Activated CD4-positive, CD25-positive, alpha-beta regulatory T cell treated with anti-CD3 and anti-CD28 coated beads, Interleukin-2, amount 50 U/mL, for 72 hours (primary cell): ENCODE data around the gene MARCHF9.
"Not testable (repeated sequence)": the region's sequence is repeated elsewhere in the genome, so short reads cannot be mapped to it uniquely, and the experiment has no call there.

ENCODE experiments used
- DNase-seq: peaks from one replicate; pipeline ENCODE4 v3.0.0; 2021

Gene MARCHF9, protein sequence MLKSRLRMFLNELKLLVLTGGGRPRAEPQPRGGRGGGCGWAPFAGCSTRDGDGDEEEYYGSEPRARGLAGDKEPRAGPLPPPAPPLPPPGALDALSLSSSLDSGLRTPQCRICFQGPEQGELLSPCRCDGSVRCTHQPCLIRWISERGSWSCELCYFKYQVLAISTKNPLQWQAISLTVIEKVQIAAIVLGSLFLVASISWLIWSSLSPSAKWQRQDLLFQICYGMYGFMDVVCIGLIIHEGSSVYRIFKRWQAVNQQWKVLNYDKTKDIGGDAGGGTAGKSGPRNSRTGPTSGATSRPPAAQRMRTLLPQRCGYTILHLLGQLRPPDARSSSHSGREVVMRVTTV

DNA sequence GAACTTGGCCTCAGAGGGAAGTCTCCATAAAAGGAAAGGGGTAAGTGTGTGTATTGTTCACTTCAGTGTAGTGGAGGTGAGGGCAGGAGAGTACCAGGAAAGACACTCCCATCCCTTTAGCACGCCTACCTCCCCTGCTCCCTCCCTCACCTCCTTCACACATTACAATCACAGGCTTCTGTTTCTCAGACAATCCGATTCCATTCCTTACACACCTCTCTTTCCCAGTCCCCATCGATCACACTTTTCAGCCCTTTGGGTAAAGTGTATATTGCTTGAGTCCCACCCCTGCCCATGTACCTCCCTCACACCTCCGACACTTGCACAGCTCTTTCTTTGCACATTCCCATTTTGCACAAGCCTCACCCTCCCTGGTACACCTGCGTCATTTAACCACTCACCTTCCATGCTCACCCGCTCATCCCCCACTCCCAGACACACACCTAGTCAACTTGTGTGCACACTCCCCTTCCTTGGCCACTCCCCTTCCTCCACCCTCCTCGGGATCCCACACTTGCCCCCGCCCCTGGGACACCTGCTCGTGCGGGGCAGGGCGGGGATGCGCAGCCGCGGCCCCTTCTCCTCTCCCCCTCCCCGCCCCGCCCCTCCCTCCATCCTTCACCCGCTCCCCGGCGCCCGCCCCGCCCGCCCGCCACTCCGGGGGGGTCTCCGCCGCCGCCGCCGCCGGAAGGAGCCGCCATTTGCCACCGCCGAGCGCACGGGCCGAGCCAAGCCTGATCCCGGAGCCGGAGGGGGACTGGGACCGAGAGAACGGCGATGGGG lies at the start of gene MARCHF9:
TSS of gene MARCHF9 (plus strand) at position 693 of the 783 bp plus-strand sequence. CDS start 426 bp downstream, outside the sequence.
- peak; percentile 77 for DNase-seq

DNA sequence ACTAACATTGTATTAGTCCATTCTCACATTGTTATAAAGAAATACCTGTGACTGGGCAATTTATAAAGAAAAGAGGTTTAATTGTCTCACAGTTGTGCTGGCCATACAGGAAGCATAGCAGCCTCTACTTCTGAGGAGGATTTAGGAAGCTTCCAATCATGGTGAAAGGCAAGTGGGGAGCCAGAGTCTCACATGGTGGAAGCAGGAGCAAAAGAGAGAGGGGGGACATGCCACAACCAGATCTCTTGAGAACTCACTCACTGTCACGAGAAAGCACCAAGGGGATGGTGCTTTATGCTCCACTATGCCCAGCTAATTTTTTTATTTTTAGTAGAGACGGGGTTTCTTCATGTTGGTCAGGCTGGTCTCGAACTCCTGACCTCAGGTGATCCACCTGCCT lies 47.7 kb upstream of the MARCHF9 start:
- no peak for DNase-seq

DNA sequence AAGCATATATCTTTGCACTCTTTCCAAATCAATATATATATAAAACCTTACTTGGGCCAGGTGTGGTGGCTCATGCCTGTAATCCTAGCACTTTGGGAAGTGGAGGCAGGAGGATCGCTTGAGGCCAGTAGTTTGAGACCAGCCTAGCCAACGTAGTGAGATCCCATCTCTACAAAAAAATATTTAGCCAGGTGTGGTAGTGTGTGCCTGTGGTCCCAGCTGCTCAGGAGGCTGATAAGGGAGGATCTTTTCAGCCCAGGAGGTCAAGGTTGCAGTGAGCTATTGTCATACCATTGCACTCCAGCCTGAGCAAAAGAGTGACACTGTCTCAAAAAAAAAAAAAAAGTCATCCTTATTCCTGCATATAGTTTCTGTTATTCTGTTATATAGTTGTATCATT lies 46.6 kb upstream of the MARCHF9 start:
- DNase-seq = no peak

DNA sequence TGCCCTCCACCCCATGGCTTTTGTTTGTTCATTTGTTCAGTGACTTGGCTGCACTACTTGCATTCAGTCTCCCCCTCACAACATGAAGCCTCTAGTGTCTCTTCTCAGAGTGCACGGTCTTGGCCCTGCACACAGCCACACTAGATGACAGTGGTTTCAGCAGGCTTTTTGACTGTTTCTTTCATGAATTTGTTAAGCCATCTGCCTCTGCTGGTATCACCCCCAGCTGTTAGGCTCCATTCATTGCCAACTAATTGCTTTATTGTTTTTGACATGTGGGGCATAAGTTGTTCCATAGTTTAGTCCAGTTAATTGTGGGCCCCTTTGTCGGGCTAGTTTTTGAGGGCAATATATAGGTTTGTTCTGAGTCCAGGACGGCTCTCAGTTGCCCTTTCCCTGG lies 42.2 kb upstream of the MARCHF9 start:
- DNase-seq = no peak

DNA sequence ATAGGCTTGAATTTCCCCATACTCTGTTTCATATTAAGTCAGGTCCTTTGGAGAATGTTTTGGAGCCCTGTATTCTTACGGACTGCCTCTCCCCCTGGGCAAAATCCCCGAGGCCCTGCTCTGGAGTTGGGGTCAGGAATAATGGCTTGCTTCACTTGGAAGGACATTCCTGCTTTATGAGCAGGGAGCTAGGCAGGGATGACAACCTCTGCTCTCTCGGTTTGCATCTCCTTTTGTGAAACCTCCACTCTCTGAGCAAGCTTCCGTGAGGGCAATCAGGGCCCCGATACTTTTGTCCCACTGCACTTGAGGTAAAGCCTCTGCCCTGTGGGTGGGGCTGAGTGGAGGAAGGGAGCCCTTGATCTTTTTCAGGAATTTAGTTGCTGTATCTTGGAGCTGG lies 41.7 kb upstream of the MARCHF9 start:
- DNase-seq = no peak

DNA sequence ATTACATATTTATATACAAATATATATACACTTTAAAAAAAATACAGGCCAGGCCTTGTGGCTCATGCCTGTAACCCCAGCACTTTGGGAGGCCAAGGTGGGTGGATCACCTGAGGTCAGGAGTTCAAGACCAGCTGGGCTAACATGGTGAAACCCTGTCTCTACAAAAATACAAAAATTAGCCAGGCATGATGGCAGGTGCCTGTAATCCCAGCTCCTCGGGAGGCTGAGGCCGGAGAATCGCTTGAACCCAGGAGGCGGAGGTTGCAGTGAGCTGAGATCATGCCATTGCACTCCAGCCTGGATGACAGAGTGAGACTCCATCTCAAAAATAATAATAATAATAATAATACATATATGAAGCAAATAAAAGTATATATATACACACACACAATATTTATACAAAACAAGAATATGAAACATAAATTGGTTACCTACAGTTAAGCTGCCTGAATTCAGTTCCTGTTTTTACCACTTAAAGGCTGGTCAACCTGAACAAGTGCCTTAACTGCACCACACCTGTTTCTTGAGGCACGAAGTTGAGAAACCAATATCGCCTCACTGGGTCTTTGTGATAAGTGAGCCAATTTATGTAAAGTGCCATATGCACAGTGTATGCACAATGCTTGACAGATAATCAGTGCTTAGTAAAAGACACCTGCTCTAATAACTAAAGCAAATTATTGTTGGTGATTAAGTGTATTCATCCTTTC lies 39.7 kb upstream of the MARCHF9 start:
- DNase-seq = not testable (repeated sequence)

DNA sequence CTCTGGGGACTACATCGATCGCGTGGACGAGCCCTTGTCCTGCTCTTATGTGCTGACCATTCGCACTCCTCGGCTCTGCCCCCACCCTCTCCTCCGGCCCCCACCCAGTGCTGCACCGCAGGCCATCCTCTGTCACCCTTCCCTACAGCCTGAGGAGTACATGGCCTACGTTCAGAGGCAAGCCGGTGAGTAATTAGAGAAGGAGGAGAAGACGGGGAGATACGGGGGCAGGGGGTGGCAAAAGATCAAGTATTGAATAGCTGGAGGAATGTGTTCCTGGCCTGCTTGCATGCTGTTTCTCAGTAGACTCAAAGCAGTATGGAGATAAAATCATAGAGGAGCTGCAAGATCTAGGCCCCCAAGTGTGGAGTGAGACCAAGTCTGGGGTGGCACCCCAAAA lies 39.1 kb upstream of the MARCHF9 start:
- DNase-seq = no peak

DNA sequence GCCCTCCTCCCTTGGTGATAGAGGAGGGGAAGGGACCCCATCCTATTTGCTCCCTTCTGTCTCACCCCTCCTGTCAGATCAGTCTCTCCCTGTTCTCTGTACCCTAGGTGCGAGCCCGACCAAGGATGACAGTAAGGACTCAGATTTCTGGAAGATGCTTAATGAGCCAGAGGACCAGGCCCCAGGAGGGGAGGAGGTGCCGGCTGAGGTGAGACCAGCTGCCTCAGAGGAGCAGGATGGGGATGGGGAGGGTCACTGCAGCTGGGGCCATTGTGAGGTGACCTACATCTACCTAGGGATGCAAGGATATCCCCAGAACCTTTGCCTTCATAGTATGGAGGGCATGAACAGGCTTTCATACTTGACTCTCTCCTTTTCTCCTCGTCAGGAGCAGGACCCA lies 38.6 kb upstream of the MARCHF9 start:
- DNase-seq = no peak

DNA sequence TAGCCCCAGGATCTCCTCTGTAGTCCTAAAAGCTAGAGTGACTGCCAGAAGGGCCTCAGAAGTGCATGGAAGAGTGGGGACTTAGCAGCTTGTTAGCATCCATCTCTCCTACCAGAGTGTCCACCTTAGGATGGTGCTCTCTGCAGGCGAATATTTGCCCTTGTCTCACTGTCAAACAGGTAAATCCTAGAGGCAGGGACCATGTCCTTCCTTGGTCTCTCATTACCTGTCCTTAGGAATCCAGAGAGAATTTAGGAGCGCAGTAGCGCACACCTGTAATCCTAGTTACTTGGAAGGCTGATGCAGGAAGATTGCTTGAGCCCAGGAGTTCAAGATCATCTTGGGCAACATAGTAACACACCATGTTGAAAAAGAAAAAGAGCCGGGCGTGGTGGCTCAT lies 37.8 kb upstream of the MARCHF9 start:
- DNase-seq = no peak

DNA sequence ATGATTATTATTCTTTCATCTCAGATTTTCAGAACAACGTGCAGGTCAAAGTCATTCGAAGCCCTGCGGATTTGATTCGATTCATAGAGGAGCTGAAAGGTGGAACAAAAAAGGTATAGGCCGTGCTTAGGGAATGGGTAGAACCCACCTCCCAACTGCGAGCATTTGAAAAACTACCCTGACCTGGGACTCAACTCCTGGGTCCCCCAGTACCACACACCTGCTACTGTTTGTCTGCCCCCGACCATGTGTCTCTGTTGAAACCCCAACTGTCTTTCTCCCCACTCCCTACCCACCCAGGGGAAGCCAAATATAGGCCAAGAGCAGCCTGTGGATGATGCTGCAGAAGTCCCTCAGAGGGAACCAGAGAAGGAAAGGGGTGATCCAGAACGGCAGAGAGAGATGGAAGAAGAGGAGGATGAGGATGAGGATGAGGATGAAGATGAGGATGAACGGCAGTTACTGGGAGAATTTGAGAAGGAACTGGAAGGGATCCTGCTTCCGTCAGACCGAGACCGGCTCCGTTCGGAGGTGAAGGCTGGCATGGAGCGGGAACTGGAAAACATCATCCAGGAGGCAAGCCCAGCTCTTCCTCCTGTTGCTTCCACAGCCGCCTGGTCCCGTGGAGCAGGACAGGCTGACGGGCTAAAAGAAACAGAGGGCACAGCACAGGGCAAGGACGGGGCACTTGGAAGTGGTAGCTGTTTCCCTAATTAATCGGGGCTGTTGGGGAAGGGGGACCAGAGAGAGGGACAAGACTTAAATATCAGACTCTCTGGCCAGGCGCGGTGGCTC lies 36.9 kb upstream of the MARCHF9 start:
- no peak for DNase-seq

DNA sequence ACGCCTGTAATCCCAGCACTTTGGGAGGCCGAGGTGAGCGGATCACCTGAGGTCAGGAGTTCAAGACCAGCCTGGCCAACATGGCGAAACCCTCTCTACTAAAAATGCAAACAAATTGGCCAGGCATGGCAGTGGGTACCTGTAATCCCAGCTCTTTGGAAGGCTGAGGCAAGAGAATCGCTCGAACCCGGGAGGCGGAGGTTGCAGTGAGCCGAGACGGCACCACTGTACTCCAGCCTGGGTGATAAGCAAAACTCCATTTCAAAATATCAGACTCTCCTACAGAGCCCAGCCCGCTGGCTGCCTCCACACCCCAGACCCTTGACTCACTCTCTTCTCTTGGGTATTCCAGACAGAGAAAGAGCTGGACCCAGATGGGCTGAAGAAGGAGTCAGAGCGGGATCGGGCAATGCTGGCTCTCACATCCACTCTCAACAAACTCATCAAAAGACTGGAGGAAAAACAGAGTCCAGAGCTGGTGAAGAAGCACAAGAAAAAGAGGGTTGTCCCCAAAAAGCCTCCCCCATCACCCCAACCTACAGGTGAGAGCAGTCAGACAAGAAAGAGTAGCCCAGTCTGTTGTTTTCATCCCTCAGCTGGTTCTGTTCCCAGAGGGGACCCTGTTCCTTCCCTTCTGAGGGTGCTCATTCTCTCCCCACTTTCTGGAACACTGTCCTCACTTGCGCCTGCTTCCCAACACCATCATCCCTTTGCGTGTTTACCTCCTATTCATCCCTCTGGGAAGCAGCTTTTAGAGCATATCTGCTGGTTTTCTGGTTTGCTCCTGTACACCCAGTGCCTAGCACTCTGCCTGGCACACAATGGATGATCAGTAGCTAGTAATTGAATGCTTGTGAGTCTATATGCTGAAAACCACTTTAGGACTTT lies 36.0 kb upstream of the MARCHF9 start:
- no peak for DNase-seq

DNA sequence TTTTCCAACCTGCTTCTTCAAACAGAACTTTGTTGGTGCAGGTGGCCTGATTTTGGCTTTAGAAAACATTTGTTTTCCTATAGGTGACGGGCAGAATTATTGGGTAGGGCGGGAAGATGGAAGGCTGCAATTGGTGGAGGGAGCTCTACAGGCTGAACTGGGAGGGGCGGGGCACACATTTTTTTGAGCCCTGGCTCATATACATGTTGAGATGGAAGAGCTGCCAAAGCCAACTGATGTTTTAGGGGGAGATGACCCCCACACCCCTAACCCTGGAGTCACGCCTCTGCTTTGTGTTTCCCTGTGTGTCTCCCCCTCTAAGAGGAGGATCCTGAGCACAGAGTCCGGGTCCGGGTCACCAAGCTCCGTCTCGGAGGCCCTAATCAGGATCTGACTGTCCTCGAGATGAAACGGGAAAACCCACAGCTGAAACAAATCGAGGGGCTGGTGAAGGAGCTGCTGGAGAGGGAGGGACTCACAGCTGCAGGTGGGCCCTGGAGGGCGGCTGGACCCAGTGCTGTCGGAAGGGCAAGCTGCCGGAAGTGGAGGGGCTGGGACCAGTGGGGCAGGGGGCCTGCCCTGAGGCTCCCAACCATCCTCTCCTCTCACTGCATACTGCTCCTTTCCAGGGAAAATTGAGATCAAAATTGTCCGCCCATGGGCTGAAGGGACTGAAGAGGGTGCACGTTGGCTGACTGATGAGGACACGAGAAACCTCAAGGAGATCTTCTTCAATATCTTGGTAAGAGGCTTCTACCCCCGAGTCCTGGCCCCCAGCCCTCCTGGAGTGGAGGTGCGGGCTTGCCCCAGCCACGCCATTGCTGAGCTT lies 34.9 kb upstream of the MARCHF9 start:
- DNase-seq = no peak

DNA sequence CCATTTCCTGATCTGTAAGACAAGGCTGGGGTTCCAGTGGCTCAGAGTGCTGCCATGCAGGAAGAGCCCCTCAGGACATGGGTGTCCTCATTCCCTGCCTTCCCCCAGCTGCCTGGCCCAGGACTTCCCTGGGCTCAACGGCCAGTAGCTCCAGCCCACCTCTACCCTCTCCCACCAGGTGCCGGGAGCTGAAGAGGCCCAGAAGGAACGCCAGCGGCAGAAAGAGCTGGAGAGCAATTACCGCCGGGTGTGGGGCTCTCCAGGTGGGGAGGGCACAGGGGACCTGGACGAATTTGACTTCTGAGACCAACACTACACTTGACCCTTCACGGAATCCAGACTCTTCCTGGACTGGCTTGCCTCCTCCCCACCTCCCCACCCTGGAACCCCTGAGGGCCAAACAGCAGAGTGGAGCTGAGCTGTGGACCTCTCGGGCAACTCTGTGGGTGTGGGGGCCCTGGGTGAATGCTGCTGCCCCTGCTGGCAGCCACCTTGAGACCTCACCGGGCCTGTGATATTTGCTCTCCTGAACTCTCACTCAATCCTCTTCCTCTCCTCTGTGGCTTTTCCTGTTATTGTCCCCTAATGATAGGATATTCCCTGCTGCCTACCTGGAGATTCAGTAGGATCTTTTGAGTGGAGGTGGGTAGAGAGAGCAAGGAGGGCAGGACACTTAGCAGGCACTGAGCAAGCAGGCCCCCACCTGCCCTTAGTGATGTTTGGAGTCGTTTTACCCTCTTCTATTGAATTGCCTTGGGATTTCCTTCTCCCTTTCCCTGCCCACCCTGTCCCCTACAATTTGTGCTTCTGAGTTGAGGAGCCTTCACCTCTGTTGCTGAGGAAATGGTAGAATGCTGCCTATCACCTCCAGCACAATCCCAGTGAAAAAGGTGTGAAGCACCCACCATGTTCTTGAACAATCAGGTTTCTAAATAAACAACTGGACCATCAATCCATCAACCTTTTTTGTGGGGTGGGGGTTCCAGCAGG lies 34.0 kb upstream of the MARCHF9 start:
- DNase-seq = no peak

DNA sequence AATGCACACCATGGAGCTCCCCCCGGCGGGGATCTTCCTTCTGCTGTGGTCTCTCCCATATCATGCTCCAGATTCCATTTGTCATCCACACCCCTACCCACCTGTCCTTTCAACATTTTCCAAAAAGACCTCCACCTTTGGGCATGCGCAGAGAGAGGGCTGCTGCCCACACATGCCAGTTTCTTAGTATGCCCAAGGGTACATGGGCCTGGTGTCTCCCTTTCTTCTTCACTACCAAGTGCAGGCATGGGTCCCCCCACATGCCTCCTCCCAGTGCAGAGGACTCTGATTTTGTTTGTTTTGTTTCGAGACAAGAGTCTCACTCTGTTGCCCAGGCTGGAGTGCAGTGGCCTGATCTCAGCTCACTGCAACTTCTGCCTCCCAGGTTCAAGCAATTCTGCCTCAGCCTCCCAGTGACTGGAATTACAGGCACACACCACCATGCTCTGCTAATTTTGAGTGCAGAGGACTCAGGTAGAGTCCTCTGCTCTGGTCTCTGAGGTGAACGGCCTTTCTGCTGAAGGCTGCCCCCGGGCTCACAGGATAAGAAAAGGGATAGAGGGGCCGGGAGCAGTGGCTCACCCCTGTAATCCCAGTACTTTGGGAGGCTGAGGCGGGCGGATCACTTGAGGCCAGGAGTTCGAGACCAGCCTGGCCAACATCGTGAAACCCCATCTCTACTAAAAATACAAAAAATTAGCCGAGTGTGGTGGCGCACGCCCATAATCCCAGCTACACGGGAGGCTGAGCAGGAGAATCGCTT lies 32.9 kb upstream of the MARCHF9 start:
- not testable (repeated sequence) for DNase-seq

DNA sequence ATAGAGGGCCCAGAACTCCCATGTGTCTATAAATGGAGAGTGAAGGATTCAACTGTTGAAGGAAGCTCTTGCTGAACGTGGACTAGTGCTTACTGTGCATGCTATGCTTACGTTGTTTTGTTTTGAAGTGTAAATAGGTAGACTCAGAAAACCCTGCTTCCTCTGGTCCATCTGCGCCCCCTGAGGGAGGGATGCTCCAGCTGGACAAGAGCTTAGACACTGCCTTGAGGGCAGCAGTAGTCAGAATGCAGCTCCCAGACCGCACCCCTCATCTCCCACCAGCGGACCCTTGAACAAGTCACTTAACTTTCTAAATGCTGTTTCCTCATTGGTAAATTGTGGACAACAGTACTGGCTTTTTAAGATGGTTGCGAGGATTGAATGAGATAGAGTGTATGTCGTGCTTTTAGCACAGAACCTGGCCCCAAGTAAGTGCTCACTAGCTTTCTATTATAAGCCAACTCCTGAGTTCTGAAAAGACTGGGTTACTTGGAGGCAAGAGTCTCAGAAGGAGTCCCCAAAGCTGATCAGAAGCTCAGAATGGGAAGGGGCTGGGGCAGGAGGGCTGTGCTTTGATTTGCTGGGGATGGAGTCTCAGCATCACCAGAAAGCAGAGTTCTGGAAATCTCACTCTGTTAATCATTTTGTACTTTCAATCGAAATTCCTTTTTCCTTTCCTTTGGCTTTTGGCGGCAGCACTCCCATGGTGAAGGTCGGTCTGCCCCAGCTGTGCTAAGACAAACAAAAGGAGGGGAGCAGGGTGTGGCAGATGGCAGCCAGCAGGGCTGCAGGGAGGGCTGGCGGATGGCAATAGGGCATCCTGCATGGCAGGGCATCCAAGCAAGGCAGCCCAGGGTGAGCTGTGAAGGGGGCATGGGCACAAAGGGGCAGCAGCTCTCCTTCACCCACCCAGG lies 31.9 kb upstream of the MARCHF9 start:
- DNase-seq = no peak

DNA sequence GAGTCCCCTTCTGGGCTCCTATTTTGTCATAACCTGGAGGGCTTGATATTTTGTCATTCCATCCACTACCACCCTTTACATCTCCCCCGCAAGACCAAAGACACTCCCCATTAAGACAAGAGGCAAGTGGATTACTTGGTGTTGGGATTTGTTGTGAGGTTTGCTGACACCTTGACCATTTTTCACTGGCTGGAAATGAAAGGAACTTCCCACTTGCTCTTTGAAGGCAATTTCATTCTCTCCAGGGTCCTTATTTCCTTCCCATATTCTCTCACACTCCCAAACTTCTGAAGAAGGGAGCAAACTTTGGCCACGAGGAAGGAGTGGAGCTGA lies 31.3 kb upstream of the MARCHF9 start:
- DNase-seq = no peak

DNA sequence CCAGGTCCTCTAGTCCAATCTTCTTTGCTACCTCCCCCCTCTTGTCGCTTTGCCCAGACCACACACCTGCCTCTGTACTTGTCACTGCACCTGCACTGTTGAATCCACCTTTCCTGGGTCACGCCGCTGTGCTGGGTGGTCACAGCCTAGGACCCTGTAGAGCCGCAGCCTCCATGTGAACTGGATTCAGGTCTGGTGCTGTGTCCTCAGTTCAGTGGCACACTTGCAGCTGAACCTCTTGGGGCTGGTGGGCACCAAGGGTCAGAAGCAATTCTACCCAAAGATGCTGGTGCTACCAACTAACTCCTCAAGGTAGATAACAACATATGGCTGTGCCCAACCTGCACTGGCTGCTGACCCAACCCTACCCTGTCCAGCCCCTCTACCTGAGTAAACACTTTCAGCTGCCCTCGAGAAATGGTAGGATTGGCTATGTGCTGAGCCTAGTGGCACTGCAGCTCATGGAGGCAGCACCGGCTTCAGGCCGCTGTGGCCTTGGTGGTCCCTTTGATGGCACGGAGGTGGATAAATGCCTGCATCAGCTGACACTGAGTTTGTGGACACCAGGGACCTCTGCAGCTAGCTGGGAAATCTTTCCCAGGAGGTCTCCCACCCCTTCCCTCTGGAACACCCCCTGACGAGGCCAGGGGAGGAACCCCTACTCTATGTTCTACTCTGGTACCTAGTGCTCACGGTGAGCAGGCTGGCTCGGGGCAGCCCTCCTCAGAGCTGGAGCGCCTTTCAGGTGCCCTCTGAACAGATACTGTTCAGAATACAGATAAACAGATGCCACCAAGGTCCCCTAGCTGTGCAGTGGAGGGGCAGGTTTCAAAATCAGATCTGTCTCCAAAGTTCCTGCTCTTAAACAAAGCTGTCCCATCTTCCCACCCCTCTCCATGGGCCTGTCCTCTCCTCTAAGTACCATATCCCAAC lies 30.6 kb upstream of the MARCHF9 start:
- no peak for DNase-seq
